Ascending aorta (tissue), 2 donors: ENCODE measurements around the gene INO80E. TPM values are rescaled to one million over a fixed set of nuclear protein-coding genes. Genes with fewer than 3 reads are reported as not detected.

Source experiments
- DNase-seq, 2 donors: peaks; one replicate each; pipeline ENCODE4 v3.0.0-alpha.2; 2019; ENCODE audit warnings: low spot score in 2 of 2
- H3K27ac ChIP-seq, 2 donors: fragments of 200-600 bp; sonication (generic); one replicate each; pipeline ENCODE4 v1.5.1; 2016 to 2017; ENCODE audit warnings: mild to moderate bottlenecking in 1 of 2
- H3K27me3 ChIP-seq: fragments of 200-600 bp; sonication (generic); one replicate; pipeline ENCODE4 v1.5.1; 2017
- H3K36me3 ChIP-seq, 2 donors: fragments of 200-600 bp; sonication (generic); one replicate each; pipeline ENCODE4 v1.5.1; 2016
- H3K4me1 ChIP-seq, 2 donors: fragments of 200-600 bp; sonication (generic); one replicate each; pipeline ENCODE4 v1.5.1; 2016 to 2017; ENCODE audit warnings: mild to moderate bottlenecking in 1 of 2
- H3K4me3 ChIP-seq, 2 donors: fragments of 200-600 bp; sonication (generic); one replicate each; pipeline ENCODE4 v1.5.1; 2016 to 2017; ENCODE audit warnings: mild to moderate bottlenecking in 1 of 2
- H3K9me3 ChIP-seq, 2 donors: fragments of 200-600 bp; sonication (generic); one replicate each; pipeline ENCODE4 v1.5.1; 2016
- CTCF ChIP-seq, 3 experiments: fragments of 200-600 bp in 2 of 3; fragments of 450-650 bp in 1 of 3; sonication (generic) in 2 of 3; IDR thresholded peaks; one replicate each; pipeline ENCODE4 v1.5.1; 2016 to 2019; ENCODE audit warnings: antibody characterized with exemption in 3 of 3, mild to moderate bottlenecking in 1 of 3, moderate library complexity in 1 of 3
- intact Hi-C: fragments of 100-400 bp; cut with DNase I; formaldehyde crosslinking; loops from one replicate; pipeline ENCODE4 v1.15.1; 2023
- total RNA-seq: library from RNA; depleted of rRNA; stranded (reverse); fragments of >200 nt; gene quantifications from one replicate; pipeline ENCODE4 v1.1.0, GENCODE V29; 2016

The INO80E gene
- total RNA-seq, 1 donor from 2014 or later: 44.1 TPM

DNA sequence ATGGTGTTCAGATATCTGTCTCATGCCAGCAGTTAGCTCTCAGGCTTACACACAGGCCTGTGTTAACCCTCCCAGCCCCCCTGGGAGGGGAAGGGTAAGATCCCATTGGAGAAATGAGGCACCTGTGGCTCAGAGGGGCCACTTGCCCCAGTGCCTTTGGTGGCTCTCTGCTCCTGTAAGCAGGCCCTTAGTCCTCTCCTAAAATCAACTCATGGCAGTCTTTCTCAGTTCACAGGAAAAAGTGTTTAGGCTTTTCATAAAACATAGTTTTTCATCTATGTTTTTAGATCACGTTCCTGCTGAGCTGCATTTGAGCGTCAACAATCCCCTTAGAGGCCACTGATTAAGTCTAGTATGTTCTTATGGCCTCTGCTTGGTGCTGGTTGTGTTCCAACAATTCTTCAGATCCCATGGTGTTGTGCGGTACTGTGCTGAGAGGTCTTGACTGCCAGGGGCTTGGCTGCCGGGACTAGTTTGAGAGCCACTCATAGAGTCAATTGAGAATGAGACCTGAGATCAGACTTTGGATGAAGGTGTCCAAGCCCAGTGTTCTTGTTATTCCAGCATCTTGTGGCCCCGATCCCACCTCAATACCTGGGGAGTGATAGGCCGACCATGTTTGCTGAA, 11.8 kb upstream of the INO80E start:
- H3K27me3 ChIP-seq: no peaks in the 10 kb centered on the region
- no peak for DNase-seq
- H3K4me1 ChIP-seq: no peaks in the 10 kb centered on the region
- no peak overlapping the region for H3K27ac ChIP-seq
- no peaks in the 10 kb centered on the region for H3K9me3 ChIP-seq
- TF ChIP-seq CTCF (IDR thresholded peaks at IDR 0.05): no peak
- intact Hi-C loops: no loop called here
- H3K36me3 ChIP-seq: peaks cover 90 to 100% of the 10 kb centered on the region in 2 donors
- H3K4me3 ChIP-seq: no peak overlapping the region

DNA sequence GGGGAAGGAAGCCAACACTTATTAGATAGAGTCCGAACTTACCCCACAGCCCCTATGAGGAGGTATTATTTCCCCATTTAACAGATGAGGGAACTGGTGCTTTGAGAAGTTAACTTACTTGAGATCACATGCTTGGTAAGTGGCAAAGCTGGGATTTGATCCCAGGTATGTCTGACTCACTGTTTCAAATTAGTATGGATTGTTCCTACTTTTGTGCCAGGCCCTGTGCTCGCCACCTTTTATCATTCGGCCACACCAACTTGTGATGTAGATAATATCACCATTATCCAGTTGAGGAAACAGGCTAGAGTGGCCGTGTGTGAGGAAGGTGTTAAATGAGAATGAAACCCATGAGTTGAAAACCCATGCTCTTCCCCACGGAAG, 11.3 kb upstream of the INO80E start:
- no peak overlapping the region for H3K4me3 ChIP-seq
- no peaks in the 10 kb centered on the region for H3K27me3 ChIP-seq
- no peaks in the 10 kb centered on the region for H3K9me3 ChIP-seq
- intact Hi-C loops: no loop called here
- H3K27ac ChIP-seq: no peak overlapping the region
- TF ChIP-seq CTCF (IDR thresholded peaks at IDR 0.05): no peak
- no peaks in the 10 kb centered on the region for H3K4me1 ChIP-seq
- no peak for DNase-seq
- H3K36me3 ChIP-seq: peaks cover 89 to 100% of the 10 kb centered on the region in 2 donors

DNA sequence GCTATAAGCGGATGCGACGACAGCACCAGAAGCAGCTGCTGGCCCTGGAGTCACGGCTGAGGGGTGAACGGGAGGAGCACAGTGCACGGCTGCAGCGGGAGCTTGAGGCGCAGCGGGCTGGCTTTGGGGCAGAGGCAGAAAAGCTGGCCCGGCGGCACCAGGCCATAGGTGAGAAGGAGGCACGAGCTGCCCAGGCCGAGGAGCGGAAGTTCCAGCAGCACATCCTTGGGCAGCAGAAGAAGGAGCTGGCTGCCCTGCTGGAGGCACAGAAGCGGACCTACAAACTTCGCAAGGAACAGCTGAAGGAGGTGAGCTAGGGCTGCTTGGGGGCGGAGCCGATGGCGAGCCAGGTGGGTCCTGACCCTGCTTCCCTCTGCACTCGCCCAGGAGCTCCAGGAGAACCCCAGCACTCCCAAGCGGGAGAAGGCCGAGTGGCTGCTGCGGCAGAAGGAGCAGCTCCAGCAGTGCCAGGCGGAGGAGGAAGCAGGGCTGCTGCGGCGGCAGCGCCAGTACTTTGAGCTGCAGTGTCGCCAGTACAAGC, 10.7 kb upstream of the INO80E start:
- intact Hi-C loops: no loop called here
- Histone ChIP-seq H3K36me3 (peaks cover 86 to 100% of the 10 kb centered on the region in 2 donors), H3K4me3 (no peak overlapping the region), H3K9me3 (no peaks in the 10 kb centered on the region), H3K27me3 (no peaks in the 10 kb centered on the region), H3K27ac (no peak overlapping the region), H3K4me1 (no peaks in the 10 kb centered on the region)
- DNase-seq: no peak
- no peak for TF ChIP-seq CTCF (IDR thresholded peaks at IDR 0.05)

GRCh38 chr16:29986231-29986630, 9.8 kb upstream of the INO80E start:
- H3K36me3 ChIP-seq: peaks cover 88 to 100% of the 10 kb centered on the region in 2 donors
- H3K9me3 ChIP-seq: no peaks in the 10 kb centered on the region
- intact Hi-C loops: no loop called here
- no peak overlapping the region for H3K27ac ChIP-seq
- no peaks in the 10 kb centered on the region for H3K4me1 ChIP-seq
- no peak for TF ChIP-seq CTCF (IDR thresholded peaks at IDR 0.05)
- H3K27me3 ChIP-seq: no peaks in the 10 kb centered on the region
- no peak for DNase-seq
- no peak overlapping the region for H3K4me3 ChIP-seq

DNA sequence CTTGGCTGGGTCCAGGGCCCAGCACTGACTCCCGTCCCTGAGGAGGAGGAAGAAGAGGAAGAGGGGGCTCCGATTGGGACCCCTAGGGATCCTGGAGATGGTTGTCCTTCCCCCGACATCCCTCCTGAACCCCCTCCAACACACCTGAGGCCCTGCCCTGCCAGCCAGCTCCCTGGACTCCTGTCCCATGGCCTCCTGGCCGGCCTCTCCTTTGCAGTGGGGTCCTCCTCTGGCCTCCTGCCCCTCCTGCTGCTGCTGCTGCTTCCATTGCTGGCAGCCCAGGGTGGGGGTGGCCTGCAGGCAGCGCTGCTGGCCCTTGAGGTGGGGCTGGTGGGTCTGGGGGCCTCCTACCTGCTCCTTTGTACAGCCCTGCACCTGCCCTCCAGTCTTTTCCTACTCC, 9.1 kb upstream of the INO80E start:
- intact Hi-C loops: no loop called here
- TF ChIP-seq CTCF (IDR thresholded peaks at IDR 0.05): no peak
- H3K27ac ChIP-seq: no peak overlapping the region
- no peak overlapping the region for H3K4me3 ChIP-seq
- H3K36me3 ChIP-seq: peaks cover 86 to 100% of the 10 kb centered on the region in 2 donors
- H3K4me1 ChIP-seq: no peaks in the 10 kb centered on the region
- DNase-seq: no peak
- H3K27me3 ChIP-seq: no peaks in the 10 kb centered on the region
- no peaks in the 10 kb centered on the region for H3K9me3 ChIP-seq
